SK-N-MC (cell line): ENCODE results near the gene EMP1.

Experiments used
- EZH2 ChIP-seq: fragments of 200-600 bp; sonication (generic); IDR thresholded peaks from one replicate; pipeline ENCODE4 v1.6.1; 2017; ENCODE audit warnings: antibody characterized with exemption
- POLR2AphosphoS5 ChIP-seq: IDR thresholded peaks from 2 replicates; pipeline ENCODE4 v1.6.1; 2012; ENCODE audit warnings: mild to moderate bottlenecking, low read depth, low read length, borderline replicate concordance

GRCh38 chr12:13243516-13244070 lies 47.1 kb downstream of the EMP1 start:
- TF ChIP-seq POLR2AphosphoS5 = no peak
- no peak for TF ChIP-seq EZH2
